PC-9 (cell line): ENCODE measurements around the gene NFX1.

Experiments used
- CTCF ChIP-seq: fragments of 200-600 bp; sonication (generic); conservative IDR thresholded peaks from 2 replicates; pipeline ENCODE4 v1.6.1; 2017; ENCODE audit warnings: mixed run types, antibody characterized with exemption, mild to moderate bottlenecking, moderate library complexity
- EZH2 ChIP-seq: fragments of 200-600 bp; sonication (generic); IDR thresholded peaks from 2 replicates; pipeline ENCODE4 v1.8.0; 2017; ENCODE audit warnings: antibody characterized with exemption, low read depth

- TF ChIP-seq CTCF (no peak), EZH2 (no peak)
Measured at GRCh38 chr9:33374190-33374589, 83.9 kb downstream of the NFX1 start.
